ENCODE data around the gene ACYP2.
"Not testable (repeated sequence)": the region's sequence is repeated elsewhere in the genome, so short reads cannot be mapped to it uniquely, and the experiment has no call there.

Gene ACYP2

DNA sequence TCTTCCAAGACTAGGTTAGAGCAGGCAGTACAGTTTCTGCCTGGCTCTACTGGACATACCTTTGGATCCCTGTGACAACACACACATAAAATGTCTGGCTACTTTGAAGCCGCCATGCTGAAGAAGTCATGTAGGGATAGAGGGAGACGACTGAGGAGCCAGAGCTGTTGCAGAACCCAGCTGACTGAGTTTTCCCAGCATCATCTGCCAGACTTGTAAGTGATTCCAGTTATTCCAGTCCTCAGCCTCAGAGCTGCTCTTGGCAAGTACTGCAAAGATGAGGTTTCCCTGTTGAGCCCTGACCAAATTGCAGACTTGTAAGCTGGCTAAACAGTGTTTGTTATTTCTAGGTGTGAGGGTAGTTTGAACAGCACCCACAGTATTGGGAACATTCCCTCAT, 172.1 kb downstream of the ACYP2 start:
- no peak for DNase-seq (ENCODE audit: low read depth)
- no peak overlapping the region for H3K4me3 ChIP-seq (ENCODE audit: low read length)
- TF ChIP-seq, protein P1, sequence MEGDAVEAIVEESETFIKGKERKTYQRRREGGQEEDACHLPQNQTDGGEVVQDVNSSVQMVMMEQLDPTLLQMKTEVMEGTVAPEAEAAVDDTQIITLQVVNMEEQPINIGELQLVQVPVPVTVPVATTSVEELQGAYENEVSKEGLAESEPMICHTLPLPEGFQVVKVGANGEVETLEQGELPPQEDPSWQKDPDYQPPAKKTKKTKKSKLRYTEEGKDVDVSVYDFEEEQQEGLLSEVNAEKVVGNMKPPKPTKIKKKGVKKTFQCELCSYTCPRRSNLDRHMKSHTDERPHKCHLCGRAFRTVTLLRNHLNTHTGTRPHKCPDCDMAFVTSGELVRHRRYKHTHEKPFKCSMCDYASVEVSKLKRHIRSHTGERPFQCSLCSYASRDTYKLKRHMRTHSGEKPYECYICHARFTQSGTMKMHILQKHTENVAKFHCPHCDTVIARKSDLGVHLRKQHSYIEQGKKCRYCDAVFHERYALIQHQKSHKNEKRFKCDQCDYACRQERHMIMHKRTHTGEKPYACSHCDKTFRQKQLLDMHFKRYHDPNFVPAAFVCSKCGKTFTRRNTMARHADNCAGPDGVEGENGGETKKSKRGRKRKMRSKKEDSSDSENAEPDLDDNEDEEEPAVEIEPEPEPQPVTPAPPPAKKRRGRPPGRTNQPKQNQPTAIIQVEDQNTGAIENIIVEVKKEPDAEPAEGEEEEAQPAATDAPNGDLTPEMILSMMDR (conservative IDR thresholded peaks at IDR 0.05; ENCODE audit: low read depth, low read length) = no peak

DNA sequence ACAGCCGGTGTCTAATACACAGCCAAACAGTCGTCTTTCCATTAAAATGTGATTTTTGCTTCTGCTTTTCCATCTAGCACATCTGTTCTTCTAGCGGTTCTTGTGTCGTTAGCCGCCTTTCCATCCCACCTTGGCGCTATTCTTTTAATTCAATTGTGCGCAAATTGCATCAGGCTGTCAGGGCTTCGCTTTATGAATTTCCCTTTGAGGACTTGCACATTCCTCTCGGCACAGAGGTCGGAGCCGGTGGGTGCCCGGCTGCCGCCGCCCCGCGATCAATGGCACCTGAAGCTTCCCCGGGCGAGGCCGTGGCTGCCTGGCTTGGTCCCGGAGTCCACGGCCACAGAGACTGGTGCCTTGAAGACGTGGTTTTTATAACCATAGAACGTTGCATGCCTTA, 174.5 kb downstream of the ACYP2 start:
- DNase-seq (ENCODE audit: low read depth) = no peak
- TF ChIP-seq, protein P1 (conservative IDR thresholded peaks at IDR 0.05; ENCODE audit: low read depth, low read length) = no peak
- H3K4me3 ChIP-seq (ENCODE audit: low read length) = no peak overlapping the region

DNA sequence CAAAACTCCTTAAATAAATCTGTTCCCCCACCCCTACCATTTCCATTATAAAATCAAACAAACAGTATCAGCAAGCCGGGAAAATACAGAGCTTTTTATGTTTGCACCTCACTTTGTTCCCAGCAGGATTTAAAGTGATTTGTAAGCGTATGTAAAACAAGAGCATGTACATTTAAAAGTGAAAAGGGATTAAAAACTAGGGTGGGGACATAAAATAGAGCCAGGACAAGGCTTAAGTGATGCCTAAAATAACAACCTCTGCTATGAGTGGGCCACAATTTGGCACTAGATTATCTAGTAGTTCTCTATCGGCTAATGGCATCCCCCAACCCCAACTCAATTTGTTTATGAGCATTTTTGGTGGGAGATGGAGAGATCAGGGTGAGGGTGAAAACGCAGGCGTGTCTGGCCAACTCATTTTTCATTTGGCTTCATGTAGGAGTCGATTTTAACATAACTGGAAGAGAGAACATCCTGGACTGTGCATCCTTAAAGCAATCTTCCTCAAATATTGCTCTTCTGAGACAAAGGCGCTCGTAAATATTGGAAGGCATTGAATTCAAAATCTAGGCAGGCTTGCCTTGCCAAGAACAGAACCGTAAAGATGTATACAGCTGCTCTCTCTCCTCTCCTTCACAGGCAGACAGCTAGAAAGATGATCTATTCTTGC, 175.1 kb downstream of the ACYP2 start:
- TF ChIP-seq, protein P1 (conservative IDR thresholded peaks at IDR 0.05; ENCODE audit: low read depth, low read length) = no peak
- H3K4me3 ChIP-seq (ENCODE audit: low read length) = no peak overlapping the region
- DNase-seq (ENCODE audit: low read depth) = no peak

DNA sequence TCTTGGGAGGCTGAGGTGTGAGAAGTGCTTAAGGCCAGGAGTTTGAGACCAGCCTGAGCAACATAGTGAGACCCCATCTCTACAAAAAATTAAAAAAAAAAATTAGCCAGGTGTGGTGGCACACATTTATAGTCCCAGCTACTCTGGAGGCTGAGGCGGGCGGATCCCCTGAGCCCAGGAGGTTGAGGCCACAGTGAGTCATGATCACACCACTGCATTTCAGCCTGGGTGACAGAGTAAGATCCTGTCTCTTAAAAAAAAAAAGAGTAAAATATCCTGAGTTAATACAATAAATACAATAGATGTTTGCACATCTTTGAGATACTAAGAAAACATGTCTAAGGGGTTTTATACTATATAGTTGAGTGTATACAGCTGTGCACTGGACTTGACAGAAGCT, 179.2 kb downstream of the ACYP2 start:
- DNase-seq (ENCODE audit: low read depth); H3K4me3 ChIP-seq (ENCODE audit: low read length): not testable (repeated sequence)

DNA sequence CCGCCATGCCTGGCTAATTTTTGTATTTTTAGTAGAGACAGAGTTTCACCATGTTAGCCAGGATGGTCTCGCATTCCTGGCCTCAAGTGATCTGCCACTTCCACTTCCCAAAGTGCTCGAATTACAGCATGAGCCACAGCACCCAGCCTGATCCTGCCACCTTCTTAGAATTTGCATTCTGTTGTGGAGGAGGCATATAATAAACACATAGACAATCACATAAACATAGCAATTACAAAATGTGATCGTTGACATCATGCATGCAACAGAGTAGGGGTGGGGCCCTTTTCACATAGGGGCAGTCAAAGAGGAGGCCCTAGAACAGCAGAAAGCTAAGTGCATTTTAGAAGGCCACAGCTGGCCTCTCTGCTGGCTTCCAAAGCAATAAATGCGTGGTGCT, 180.5 kb downstream of the ACYP2 start:
- H3K4me3 ChIP-seq (ENCODE audit: low read length) = no peak overlapping the region
- TF ChIP-seq, protein P1 (conservative IDR thresholded peaks at IDR 0.05; ENCODE audit: low read depth, low read length) = no peak
- DNase-seq (ENCODE audit: low read depth) = no peak

DNA sequence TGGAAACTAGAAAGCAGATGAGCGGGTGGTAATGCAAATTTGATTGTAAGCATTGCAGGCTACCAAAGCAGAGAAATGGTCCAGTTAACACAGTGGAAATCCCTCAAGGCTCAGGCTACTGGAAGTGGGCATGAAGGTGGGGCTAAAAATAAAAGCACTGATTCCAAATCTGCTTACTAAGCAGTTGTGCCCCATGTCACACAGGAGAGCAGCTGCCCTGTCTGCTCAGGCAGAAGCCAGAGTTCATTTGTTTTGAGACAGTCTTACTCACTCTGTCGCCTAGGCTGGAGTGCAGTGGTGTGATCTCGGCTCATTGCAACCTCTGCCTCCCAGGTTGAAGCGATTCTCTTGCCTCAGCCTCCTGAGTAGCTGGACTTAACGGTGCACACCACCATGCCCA, 183.1 kb downstream of the ACYP2 start:
- TF ChIP-seq, protein P1 (conservative IDR thresholded peaks at IDR 0.05; ENCODE audit: low read depth, low read length) = no peak
- H3K4me3 ChIP-seq (ENCODE audit: low read length) = no peak overlapping the region
- DNase-seq (ENCODE audit: low read depth) = no peak

DNA sequence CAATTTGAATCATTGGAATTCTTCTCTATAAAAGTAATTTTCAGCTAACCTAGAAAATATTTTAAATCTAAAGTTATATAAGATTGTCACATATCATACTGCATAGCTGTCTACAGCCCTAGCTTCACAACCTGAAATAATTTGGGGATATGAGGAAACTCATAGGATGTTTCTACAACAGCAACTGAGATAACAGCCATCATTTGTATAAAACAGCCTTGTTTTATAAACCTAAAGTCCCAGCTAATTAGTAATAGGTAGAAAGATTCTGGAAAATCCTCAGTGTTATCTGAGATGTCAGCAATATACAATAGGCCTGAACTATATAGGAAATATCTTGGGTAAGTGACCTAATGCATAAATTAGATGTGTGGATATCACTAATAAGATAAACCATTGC, 188.2 kb downstream of the ACYP2 start:
- TF ChIP-seq, protein P1 (conservative IDR thresholded peaks at IDR 0.05; ENCODE audit: low read depth, low read length) = no peak
- no peak overlapping the region for H3K4me3 ChIP-seq (ENCODE audit: low read length)

More for the DNA sequence above, 188.2 kb downstream of the ACYP2 start:
- DNase-seq (ENCODE audit: low read depth) = no peak
